NT2/D1 (cell line): ENCODE results near the gene SH3PXD2B.

Source experiments
- SUZ12 ChIP-seq: IDR thresholded peaks from 2 replicates; pipeline ENCODE4 v1.6.1; 2011; ENCODE audit not compliant: insufficient read length, insufficient read depth; ENCODE audit errors: extremely low read depth
- YY1 ChIP-seq: IDR thresholded peaks from 2 replicates; pipeline ENCODE4 v1.6.1; 2011; ENCODE audit not compliant: insufficient read length, insufficient read depth

DNA sequence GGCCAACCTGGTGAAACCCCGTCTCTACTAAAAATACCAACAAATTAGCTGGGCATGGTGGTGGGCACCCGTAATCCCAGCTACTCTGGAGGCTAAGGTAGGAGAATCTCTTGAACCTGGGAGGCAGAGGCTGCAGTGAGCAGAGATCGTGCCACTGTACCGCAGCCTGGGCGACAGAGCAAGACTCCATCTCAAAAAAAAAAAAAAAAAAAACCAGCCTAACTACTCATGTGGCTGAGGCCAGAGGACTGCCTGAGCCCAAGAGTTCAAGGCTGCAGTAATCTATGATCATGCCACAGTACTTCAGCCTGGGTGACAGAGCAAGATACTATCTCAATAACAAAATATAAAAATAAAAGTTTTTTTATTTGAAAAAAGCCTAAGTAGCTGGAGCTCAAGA lies 174.0 kb downstream of the SH3PXD2B start:
- TF ChIP-seq YY1: no peak
- no peak for TF ChIP-seq SUZ12
